H9 (cell line): Measurements from ENCODE around the gene PEPD. TPM values are rescaled to one million over a fixed set of nuclear protein-coding genes. Genes with fewer than 3 reads are reported as not detected.

Experiments
- DNase-seq: peaks from one replicate; pipeline ENCODE4 v3.0.0-alpha.2; 2017
- H2AFZ ChIP-seq: one replicate; pipeline ENCODE4 v1.6.1; 2013; ENCODE audit warnings: mild to moderate bottlenecking, low read length, control low read depth, moderate library complexity
- H2AK5ac ChIP-seq: 2 replicates; pipeline ENCODE4 v1.6.1; 2013; ENCODE audit warnings: low read length, control low read depth, mixed read lengths; ENCODE audit not compliant: insufficient read length
- H2BK120ac ChIP-seq: one replicate; pipeline ENCODE4 v1.6.1; 2013; ENCODE audit warnings: low read depth, mild to moderate bottlenecking, low read length, control low read depth, inconsistent platforms; ENCODE audit not compliant: poor library complexity, severe bottlenecking
- H2BK12ac ChIP-seq: 2 replicates; pipeline ENCODE4 v1.6.1; 2013; ENCODE audit warnings: low read length, control low read depth, mixed read lengths, low read depth; ENCODE audit not compliant: insufficient read length
- H2BK15ac ChIP-seq: 2 replicates; pipeline ENCODE4 v1.6.1; 2013; ENCODE audit warnings: low read depth, low read length, control low read depth
- H2BK20ac ChIP-seq: one replicate; pipeline ENCODE4 v1.6.1; 2013; ENCODE audit warnings: low read depth, mild to moderate bottlenecking, low read length, control low read depth, inconsistent platforms; ENCODE audit not compliant: poor library complexity, severe bottlenecking
- H2BK5ac ChIP-seq: 2 replicates; pipeline ENCODE4 v1.6.1; 2013; ENCODE audit warnings: low read length, control low read depth, mixed read lengths; ENCODE audit not compliant: insufficient read length
- H3K14ac ChIP-seq: 2 replicates; pipeline ENCODE4 v1.6.1; 2013; ENCODE audit warnings: low read length, control low read depth; ENCODE audit not compliant: insufficient read depth
- H3K18ac ChIP-seq: 2 replicates; pipeline ENCODE4 v1.6.1; 2013; ENCODE audit warnings: low read depth, mild to moderate bottlenecking, mixed read lengths, low read length, control low read depth; ENCODE audit not compliant: insufficient read length
- H3K23ac ChIP-seq: 2 replicates; pipeline ENCODE4 v1.6.1; 2013; ENCODE audit warnings: low read length, control low read depth, mixed read lengths, low read depth; ENCODE audit not compliant: insufficient read length
- H3K23me2 ChIP-seq: 2 replicates; pipeline ENCODE4 v1.6.1; 2013; ENCODE audit warnings: low read depth, mild to moderate bottlenecking, mixed read lengths, low read length, control low read depth; ENCODE audit not compliant: insufficient read length, poor library complexity, severe bottlenecking
- H3K27ac ChIP-seq: 2 replicates; pipeline ENCODE4 v1.5.1; 2013; ENCODE audit warnings: low read length, control low read depth, mixed read lengths, low read depth; ENCODE audit not compliant: insufficient read length
- H3K27me3 ChIP-seq: 2 replicates; pipeline ENCODE4 v1.6.1; 2013; ENCODE audit warnings: low read length, control low read depth, inconsistent platforms; ENCODE audit not compliant: insufficient read depth
- H3K4ac ChIP-seq: 2 replicates; pipeline ENCODE4 v1.6.1; 2013; ENCODE audit warnings: low read depth, mild to moderate bottlenecking, control low read depth, inconsistent platforms, low read length, moderate library complexity
- H3K4me1 ChIP-seq: 2 replicates; pipeline ENCODE4 v1.6.1; 2013; ENCODE audit warnings: low read length, control low read depth, inconsistent platforms; ENCODE audit not compliant: insufficient read depth
- H3K4me2 ChIP-seq: 2 replicates; pipeline ENCODE4 v1.6.1; 2013; ENCODE audit warnings: low read length, control low read depth, mixed read lengths; ENCODE audit not compliant: insufficient read length, insufficient read depth
- H3K56ac ChIP-seq: 2 replicates; pipeline ENCODE4 v1.6.1; 2013; ENCODE audit warnings: low read depth, mild to moderate bottlenecking, mixed read lengths, low read length, control low read depth; ENCODE audit not compliant: insufficient read length
- H3K79me1 ChIP-seq: 2 replicates; pipeline ENCODE4 v1.6.1; 2013; ENCODE audit warnings: low read depth, mild to moderate bottlenecking, moderate library complexity, low read length, control low read depth, inconsistent platforms; ENCODE audit not compliant: insufficient read depth, poor library complexity, severe bottlenecking
- H3K79me2 ChIP-seq: 2 replicates; pipeline ENCODE4 v1.6.1; 2013; ENCODE audit warnings: low read length, control low read depth, inconsistent platforms; ENCODE audit not compliant: insufficient read depth
- H3K9ac ChIP-seq: 2 replicates; pipeline ENCODE4 v1.6.1; 2013; ENCODE audit warnings: low read length, control low read depth, mixed read lengths; ENCODE audit not compliant: insufficient read length; ENCODE audit errors: extremely low read depth
- H3K9me3 ChIP-seq: one replicate; pipeline ENCODE4 v1.6.1; 2013; ENCODE audit warnings: low read depth, low read length, inconsistent platforms; ENCODE audit not compliant: control insufficient read depth
- H3T11ph ChIP-seq: one replicate; pipeline ENCODE4 v1.6.1; 2013; ENCODE audit warnings: mild to moderate bottlenecking, low read length, control low read depth, inconsistent platforms
- H4K20me1 ChIP-seq: one replicate; pipeline ENCODE4 v1.6.1; 2013; ENCODE audit not compliant: control insufficient read depth, insufficient read length, insufficient read depth
- H4K5ac ChIP-seq: 2 replicates; pipeline ENCODE4 v1.6.1; 2013; ENCODE audit warnings: low read depth, mild to moderate bottlenecking, mixed read lengths, low read length, control low read depth; ENCODE audit not compliant: insufficient read length
- H4K8ac ChIP-seq: replicated peaks from 2 replicates; pipeline ENCODE4 v1.6.1; 2013; ENCODE audit warnings: low read length, control low read depth, mixed read lengths, low read depth; ENCODE audit not compliant: insufficient read length
- H4K91ac ChIP-seq: 2 replicates; pipeline ENCODE4 v1.6.1; 2013; ENCODE audit warnings: low read depth, mild to moderate bottlenecking, moderate library complexity, mixed read lengths, low read length, control low read depth; ENCODE audit not compliant: insufficient read length
- H3K27ac Mint-ChIP-seq, 3 experiments: 2 replicates in 2 of 3; 3 replicates in 1 of 3; pipeline ENCODE4 v1.8.0; 2020 to 2021; ENCODE audit warnings: mixed read lengths in 3 of 3, mild to moderate bottlenecking in 1 of 3, moderate library complexity in 1 of 3
- H3K27me3 Mint-ChIP-seq: 2 replicates; pipeline ENCODE4 v1.8.0; 2021; ENCODE audit warnings: low read depth, mild to moderate bottlenecking, moderate library complexity, mixed read lengths
- H3K36me3 Mint-ChIP-seq, 3 experiments: 2 replicates in 2 of 3; 3 replicates in 1 of 3; pipeline ENCODE4 v1.8.0; 2020 to 2021; ENCODE audit warnings: low read depth in 3 of 3, mixed read lengths in 3 of 3; ENCODE audit not compliant: insufficient read depth in 1 of 3
- H3K4me1 Mint-ChIP-seq, 2 experiments: 2 replicates each; pipeline ENCODE4 v1.8.0; 2020; ENCODE audit warnings: mixed read lengths in 2 of 2
- H3K4me3 Mint-ChIP-seq, 2 experiments: 2 replicates in 1 of 2; 3 replicates in 1 of 2; pipeline ENCODE4 v1.8.0; 2020 to 2021; ENCODE audit warnings: mild to moderate bottlenecking in 2 of 2, mixed read lengths in 2 of 2, moderate library complexity in 1 of 2
- H3K9me3 Mint-ChIP-seq, 2 experiments: 2 replicates in 1 of 2; 3 replicates in 1 of 2; pipeline ENCODE4 v1.8.0; 2020; ENCODE audit warnings: mild to moderate bottlenecking in 2 of 2, mixed read lengths in 2 of 2, moderate library complexity in 1 of 2
- WGBS: extraction: QIAGEN DNeasy Blood & Tissue Kit; methylation state at CpG from one replicate; pipeline ENCODE4 v1.1.7; 2013; ENCODE audit warnings: missing lambda C conversion rate, low lambda C conversion rate, mixed read lengths; ENCODE audit not compliant: insufficient read length; ENCODE audit errors: extremely low coverage; 5-methylcytosine and 5-hydroxymethylcytosine counted together
- total RNA-seq: library from RNA; stranded (reverse); gene quantifications from 2 replicates; pipeline ENCODE4 v1.2.1, GENCODE V29; 2021
- TF ChIP-seq, protein P1 (sequence below): fragments of 200-600 bp; sonication (generic); conservative IDR thresholded peaks from 3 replicates; pipeline ENCODE4 v1.8.0; 2021; ENCODE audit warnings: antibody characterized with exemption, mild to moderate bottlenecking

The PEPD gene
- total RNA-seq, 1 experiment from 2014 or later: 52.8 TPM

DNA sequence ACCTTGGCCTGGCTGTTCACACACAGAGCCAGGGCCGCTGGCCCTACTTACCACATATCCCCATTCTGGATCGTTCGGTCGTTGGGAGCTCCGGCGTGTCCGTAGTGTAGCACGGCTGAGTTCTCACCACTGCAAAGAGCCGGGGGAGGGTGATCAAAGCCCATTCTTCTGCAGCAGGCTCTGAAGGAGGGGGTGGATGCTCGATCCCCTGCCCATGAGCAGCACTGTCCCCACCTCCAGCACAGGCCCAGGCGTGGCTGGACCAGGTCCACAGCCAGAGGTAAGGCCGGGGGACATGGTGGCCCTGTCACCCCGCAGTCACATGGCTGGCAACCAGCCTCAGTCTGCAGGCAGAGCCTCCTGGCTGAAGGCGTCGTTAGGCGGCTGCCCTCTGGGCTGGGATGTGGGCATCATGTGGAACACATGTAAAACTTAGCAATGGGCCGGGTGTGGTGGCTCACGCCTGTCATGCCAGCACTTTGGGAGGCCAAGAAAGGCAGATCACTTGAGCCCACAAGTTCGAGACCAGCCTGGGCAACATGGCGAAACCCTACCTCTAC, 109.9 kb downstream of the PEPD start:
- Histone ChIP-seq H3K27ac (no peak overlapping the region), H3K23me2 (no peaks in the 10 kb centered on the region)
- WGBS: no CpG with 5 or more reads among the region's 20 CpGs

More for the DNA sequence above, 109.9 kb downstream of the PEPD start:
- no peak overlapping the region for H2AFZ ChIP-seq
- no peaks in the 10 kb centered on the region for H3K9me3 Mint-ChIP-seq
- no peak overlapping the region for H3K23ac ChIP-seq
- DNase-seq: no peak
- H2BK120ac ChIP-seq: no peak overlapping the region
- H3K4me3 Mint-ChIP-seq: no peak overlapping the region
- H3K27me3 Mint-ChIP-seq: no peaks in the 10 kb centered on the region
- H3K36me3 Mint-ChIP-seq: no peaks in the 10 kb centered on the region; a peak in 1 of 7 replicates
- no peak overlapping the region for H2BK20ac ChIP-seq
- H2BK15ac ChIP-seq: no peak overlapping the region
- no peaks in the 10 kb centered on the region for H3K79me1 ChIP-seq
- no peak overlapping the region for H3T11ph ChIP-seq
- H3K27me3 ChIP-seq: no peaks in the 10 kb centered on the region
- no peaks in the 10 kb centered on the region for H3K79me2 ChIP-seq
- no peak overlapping the region for H2BK5ac ChIP-seq
- peaks cover 6% of the 10 kb centered on the region in 2 experiments for H3K4me1 Mint-ChIP-seq
- H4K91ac ChIP-seq: no peak overlapping the region
- no peaks in the 10 kb centered on the region for H4K20me1 ChIP-seq
- no peak overlapping the region for H3K56ac ChIP-seq
- H3K9me3 ChIP-seq: no peaks in the 10 kb centered on the region
- H3K4ac ChIP-seq: no peak overlapping the region
- no peak overlapping the region for H4K5ac ChIP-seq
- no peak overlapping the region for H3K9ac ChIP-seq
- H3K18ac ChIP-seq: no peak overlapping the region
- H2AK5ac ChIP-seq: no peak overlapping the region
- no peaks in the 10 kb centered on the region for H3K4me1 ChIP-seq
- TF ChIP-seq, protein P1, sequence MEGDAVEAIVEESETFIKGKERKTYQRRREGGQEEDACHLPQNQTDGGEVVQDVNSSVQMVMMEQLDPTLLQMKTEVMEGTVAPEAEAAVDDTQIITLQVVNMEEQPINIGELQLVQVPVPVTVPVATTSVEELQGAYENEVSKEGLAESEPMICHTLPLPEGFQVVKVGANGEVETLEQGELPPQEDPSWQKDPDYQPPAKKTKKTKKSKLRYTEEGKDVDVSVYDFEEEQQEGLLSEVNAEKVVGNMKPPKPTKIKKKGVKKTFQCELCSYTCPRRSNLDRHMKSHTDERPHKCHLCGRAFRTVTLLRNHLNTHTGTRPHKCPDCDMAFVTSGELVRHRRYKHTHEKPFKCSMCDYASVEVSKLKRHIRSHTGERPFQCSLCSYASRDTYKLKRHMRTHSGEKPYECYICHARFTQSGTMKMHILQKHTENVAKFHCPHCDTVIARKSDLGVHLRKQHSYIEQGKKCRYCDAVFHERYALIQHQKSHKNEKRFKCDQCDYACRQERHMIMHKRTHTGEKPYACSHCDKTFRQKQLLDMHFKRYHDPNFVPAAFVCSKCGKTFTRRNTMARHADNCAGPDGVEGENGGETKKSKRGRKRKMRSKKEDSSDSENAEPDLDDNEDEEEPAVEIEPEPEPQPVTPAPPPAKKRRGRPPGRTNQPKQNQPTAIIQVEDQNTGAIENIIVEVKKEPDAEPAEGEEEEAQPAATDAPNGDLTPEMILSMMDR: no peak
- H3K27ac Mint-ChIP-seq: no peak overlapping the region
- H3K4me2 ChIP-seq: no peak overlapping the region
- H4K8ac ChIP-seq: no peak overlapping the region
- no peak overlapping the region for H3K14ac ChIP-seq
- no peak overlapping the region for H2BK12ac ChIP-seq
